ENCODE results near the gene ACACA.
"Not testable (repeated sequence)": the region's sequence is repeated elsewhere in the genome, so short reads cannot be mapped to it uniquely, and the experiment has no call there.

ACACA gene

DNA sequence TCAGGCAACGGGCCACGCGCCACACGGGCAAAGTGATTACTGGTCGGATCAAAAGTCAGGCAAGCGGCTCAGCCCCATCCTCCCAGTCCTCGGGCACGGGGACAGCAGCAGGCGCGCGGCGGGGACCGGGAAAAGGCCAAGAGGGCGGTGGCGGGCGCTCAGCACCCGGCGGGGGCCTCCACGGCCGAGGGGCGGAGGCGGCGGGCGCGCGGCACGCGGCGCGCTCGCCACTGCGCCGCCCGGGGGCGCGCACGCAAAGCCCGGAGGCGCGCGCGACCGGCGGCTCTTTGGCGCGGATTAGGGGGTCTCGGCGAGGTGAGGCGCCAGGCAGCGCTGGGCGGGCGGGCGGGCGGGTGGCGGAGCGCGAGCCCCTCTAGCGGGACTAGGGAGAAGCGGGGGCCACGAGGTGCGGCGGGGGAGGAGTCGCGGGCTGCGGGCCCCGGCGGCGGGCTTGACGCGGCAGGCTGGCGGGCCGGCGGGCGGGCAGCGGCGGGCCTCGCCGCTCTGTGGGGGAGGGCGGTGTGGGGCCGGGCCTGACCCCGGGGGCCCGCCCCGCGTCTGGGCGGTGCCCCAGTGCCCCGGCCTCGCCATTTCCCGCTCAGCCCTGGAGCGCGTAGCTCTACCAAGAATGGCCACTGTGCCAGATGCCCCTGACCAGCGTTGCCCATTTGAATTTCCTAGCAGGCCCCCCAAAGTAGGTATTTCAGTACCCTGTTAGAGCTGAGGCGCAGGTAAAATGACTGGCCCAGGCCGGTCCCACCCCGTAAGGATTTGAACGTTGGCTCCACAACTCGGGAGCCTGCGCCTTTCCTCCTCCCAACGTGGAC is at the start of gene ACACA, which contains the start of gene TADA2A:
TSS of gene ACACA (minus strand) at position 202 of the 827 bp plus-strand sequence. CDS start 537 bp downstream, outside the sequence.
TSS of gene TADA2A (plus strand) at position 252 of the 827 bp plus-strand sequence. CDS start 4,480 bp downstream, outside the sequence.
- peak; percentile 41 to 73 (median 62) for DNase-seq

DNA sequence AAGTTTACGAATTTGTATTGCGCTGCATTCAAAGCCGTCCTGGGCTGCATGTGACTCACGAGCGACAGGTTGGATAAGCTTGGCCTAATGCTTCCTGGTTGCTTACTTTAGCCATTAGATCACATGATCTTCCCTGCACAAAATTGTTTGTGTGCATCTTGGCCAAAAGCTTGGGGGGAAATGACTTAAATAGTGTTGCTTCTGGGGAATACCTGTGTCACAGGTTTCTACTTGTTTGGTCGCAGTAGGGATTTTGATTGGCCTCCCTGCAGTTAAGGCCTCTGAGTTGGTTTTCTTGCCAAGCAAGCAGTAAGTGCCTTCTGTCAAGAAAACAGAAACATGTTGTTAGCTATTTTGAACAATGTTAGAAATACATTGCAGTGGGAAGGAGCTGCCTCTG is 43.5 kb upstream of the ACACA start:
- DNase-seq, result no peak

DNA sequence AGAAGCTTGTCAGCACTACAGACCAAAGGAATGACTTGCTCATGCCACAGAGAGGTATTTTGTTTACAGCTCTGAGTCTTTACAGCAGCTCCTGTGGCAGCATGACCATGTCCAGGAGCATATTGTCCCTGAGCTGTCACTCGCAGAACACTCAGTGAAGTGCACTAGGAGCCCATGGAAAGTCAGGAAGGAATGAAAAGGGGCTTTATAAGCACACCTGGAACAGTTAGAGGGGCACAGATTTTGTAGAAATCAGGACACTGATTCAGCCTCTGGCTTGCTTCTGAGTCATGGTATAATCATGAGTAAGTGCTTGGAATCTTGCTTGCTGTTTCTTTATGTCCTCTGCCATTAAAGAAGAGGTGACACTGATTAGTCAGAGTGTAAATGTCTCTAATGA is 41.0 kb upstream of the ACACA start:
- no peak for DNase-seq

DNA sequence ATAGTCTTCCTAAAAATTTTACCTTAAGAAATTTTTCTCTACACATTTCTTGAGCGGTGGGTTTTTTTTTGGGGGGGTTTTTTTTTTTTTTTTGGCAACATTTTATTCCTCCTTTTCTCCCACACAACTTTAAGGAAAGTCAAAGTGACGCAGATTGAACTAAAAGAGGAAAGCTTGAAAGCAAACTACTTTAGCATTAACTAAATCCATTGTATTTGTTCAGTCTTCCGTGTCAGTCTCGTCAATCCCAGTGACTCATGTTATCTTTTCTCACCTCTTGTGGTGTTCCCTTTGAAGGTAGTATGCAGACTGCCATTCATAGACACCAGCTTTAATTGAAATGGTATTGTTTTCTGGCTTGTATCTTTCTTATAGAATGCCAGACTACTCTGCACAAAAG is 39.4 kb upstream of the ACACA start:
- DNase-seq, result no peak

DNA sequence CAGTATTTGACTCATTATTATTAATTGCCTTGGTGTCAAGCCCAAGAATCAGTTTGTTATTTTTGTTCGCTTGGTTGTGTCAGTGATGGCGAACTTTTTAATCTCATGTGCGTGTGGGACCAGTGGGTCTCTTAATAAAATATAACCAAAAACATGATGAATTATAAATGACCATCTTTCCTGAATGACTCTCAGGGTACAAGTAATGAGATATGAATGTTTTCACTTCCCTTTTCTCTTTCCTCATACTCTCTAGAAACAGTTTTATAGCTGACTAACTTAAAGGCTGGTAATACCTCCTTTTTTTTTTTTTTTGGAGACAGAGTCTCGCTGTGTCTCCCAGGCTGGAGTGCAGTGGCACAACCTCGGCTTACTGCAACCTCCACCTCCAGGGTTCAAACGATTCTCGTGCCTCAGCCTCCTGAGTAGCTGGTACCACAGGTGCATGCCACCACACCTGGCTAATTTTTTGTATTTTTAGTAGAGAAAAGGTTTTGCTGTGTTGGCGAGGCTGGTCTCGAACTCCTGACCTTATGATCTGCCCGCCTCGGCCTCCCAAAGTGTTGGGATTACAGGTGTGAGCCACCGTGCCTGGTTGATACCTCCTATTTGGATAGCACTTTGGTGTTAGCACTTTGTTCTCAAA is 34.9 kb upstream of the ACACA start:
- DNase-seq, result not testable (repeated sequence)

DNA sequence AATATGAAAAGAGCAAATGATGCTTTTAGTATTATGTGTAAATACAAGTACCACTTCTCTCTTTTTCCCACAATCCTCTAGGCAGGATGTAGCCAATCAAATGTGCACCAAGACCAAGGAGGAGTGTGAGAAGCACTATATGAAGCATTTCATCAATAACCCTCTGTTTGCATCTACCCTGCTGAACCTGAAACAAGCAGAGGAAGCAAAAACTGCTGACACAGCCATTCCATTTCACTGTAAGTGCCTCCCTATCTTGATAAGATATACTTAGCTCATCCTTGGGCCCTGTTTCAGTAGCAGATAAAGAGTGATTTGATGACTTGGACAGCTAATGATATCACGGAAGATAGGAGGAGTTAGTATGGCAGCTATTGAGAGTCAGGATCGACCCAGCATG is 33.8 kb upstream of the ACACA start:
- DNase-seq, result no peak

DNA sequence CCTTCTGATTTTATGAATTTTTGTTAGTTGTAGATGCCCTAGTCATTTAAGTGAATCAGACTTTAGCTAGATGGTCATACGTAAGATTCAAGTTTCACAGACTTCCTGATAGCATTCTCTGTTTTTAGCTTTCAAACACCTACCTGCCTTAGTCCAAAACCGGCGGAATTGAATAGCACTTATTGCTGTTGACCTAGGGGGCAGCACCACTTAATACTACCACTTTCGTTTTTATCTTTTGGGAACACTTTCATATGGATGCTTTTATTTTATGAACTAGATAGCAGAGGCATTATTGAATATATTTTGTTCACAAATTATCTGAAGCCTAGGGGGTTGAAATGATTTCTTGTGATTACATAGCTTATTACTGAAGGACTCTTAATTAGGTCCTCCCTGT is 31.5 kb upstream of the ACACA start:
- no peak for DNase-seq

DNA sequence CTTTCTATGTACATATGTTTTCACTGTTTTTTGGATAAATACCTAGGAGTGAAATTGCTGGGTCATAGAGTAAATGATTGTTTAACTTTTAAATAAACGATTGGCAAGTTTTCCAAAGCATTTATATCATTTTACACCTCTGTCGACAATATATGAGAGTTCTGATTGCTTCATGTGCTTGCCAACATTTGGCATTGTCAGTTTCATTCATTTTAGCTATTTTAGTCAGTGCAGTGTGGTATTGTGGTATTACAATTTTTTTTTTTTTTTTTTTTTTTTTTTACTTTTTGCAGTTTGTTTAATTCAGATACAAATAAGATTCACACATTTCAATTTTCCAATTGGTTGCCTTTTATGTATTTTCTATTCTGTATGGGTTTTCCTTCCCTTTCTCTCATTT is 26.0 kb upstream of the ACACA start:
- DNase-seq, result no peak

DNA sequence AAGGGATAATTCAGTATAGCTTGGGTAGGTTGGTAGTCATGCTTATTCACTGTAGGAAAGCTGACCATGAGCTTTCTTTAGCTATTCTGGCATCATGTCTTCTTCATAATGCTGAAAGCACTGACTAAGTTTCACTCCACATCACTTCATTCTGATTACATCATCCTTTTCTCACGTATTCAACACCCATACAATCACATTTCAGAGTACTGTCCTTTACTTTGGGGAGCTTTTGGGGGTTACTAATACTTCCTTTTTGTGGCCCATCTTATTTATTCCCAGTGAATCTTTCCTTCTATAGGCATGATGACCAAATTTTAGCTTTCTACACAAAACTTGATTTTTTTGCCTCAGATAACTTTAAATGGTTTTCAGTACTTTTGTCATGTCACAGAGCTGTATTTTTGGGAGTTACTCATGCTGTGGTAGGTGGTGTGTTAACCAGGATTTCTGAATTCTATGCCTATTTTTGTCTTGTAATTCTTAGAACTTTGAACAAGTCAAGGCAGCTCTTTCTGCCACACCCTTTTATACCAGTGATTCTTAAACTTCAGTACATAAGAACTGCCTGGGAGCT is 23.5 kb upstream of the ACACA start:
- DNase-seq, result no peak

DNA sequence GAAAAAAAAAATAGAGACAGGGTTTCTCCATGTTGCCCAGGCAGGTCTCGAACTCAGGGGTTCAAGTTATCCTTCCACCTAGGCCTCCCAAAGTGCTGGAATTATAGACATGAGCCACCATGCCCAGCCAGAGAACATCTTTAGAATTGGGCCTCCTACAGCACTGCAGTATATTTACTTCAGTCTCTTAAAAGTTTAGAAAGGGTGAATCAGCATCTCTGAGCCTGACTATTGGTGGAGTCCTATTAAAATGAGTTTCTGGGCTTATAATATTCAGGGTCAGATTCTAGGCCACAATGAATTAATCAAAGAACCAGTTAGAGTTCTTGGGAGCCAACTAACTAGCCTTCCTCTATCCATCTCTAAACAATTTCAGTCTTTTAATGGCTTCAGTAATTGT is 22.8 kb upstream of the ACACA start:
- DNase-seq, result no peak

DNA sequence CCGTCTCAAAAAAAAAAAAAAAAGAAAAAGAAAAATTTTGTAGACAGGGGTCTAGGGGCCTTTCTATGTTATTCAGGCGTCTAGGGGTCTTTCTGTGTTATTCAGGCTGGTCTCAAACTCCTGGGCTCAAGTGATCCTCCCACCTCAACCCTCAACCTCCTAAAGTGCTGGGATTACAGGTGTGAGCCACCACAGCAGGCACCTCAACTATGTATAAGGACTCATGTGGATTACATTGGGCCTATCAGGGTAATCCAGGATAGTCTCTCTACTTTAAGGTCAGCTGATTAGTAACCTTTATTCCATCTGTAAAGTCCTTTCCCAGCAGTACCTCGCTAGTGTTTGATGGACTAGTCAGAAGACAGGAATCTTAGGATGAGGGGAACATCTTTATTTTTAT is 22.4 kb upstream of the ACACA start:
- DNase-seq, result no peak

DNA sequence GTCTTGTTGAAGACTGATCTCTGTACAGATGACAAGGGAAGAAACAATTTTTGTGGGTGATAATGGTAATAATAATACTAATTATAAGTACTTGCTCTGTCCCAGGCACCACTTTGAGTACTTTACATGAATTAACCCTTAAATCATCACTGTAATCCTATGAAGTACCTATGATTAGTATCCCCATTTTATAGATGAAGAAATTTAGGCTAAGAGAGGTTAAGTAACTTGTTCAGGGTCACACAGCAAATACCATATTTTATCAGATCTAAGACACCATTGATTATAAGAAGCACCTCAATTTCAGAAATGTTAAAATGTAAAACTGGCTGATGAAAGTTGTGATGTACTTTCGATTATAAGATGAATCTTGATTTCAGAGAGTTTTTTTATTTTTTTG is 18.6 kb upstream of the ACACA start:
- DNase-seq, result no peak

DNA sequence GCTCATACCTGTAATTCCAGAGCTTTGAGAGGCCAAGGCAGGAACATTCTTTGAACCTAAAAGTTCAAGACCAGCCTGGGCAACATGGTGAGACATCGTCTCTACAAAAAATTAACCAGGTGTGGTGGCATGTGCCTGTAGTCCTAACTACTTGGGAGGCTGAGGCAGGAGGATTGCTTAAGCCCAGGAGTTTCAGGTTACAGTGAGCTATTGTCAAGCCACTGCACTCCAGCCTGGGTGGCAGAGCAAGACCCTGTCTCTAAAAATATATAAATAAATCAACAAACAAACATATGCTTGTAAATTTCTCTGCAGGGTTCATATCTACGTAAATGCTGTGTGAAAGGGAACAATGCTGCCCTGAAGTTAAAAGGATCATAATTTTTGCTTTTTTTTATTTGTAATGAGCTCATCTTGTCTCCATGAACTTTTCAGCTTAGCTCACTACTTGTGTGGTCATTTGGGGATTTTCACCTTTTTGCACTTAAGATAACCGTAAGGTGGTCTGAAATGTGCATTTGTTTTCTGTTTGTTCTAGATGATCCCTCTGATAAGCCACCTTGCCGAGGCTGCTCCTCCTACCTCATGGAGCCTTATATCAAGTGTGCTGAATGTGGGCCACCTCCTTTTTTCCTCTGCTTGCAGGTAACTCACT is 16.5 kb upstream of the ACACA start:
- DNase-seq, result no peak

DNA sequence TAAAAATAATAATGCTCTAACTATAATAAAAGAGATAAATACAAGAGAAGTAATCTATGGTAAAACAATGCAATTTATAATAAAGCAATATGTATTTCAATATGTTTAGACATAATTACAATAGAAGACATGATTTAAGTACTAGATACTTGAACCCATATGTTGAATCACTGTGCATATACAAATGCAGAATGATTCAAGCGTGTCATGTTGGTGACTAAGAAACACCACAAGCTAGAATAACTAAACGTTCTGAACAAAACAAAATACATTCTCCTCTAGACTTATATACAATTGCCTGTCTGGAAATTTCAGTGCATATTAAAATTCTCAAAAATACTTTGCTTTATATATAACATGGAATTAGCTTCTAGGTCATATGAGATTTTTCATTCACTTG is 11.2 kb upstream of the ACACA start:
- DNase-seq, result no peak

DNA sequence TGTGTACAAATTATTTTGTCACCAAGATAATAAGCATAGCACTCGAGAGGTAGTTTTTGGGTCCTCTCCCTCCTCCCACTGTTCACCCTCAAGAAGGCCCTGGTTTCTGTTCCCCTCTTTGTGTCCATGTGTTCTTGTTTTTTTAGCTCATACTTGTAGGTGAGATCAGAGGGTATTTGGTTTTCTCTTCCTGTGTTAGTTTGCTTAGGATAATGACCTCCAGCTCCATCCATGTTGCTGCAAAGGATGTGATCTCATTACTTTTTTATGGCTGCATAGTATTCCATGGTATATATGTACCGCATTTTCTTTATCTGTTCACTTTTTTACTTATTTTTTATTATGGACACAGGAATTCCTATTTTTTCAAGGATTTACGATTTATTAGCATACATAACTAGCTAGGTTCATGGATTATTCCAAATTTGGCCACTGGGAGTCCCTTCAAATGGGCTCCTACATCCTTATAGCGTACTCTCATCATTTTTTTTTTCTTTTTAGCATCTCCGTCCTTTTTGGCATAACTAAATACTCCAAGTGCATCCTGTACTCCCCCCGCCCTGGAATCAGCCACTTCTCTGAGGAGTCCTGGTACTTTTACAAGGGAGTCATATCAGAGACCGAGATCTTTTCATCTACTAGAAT is 7.4 kb upstream of the ACACA start:
- DNase-seq, result no peak

DNA sequence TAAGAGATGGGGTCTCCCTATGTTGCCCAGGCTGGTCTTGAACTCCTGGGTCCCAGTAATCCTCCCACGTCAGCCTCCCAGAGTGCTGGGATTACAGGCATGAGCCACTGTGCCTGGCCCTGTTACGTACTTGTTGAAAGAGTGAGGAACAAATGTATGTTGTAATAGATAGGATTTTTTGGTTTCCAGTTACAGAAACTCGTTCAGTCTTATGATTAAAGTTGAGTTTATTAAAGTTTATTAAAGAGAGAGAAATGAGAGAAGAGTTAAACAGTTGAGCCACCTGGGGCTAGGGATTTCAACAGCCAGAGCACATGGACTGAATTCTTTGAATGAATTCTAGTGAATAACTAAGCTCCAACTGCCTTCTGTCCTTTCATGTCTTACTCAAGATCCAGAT is 3.7 kb upstream of the ACACA start:
- DNase-seq, result no peak

DNA sequence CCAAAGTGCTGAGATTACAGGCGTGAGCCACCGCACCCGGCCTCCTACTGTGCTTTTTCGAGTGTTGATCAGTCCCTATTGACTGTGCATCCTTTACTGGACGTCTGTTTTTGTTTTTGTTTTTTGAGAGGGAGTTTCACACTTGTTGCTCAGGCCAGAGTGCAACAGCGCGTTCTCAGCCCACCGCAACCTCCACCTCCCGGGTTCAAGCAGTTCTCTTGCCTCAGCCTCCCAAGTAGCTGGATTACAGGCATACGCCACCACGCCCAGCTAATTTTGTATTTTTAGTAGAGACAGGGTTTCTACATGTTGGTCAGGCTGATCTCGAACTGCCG is 1.5 kb upstream of the ACACA start:
- DNase-seq, result not testable (repeated sequence)

DNA sequence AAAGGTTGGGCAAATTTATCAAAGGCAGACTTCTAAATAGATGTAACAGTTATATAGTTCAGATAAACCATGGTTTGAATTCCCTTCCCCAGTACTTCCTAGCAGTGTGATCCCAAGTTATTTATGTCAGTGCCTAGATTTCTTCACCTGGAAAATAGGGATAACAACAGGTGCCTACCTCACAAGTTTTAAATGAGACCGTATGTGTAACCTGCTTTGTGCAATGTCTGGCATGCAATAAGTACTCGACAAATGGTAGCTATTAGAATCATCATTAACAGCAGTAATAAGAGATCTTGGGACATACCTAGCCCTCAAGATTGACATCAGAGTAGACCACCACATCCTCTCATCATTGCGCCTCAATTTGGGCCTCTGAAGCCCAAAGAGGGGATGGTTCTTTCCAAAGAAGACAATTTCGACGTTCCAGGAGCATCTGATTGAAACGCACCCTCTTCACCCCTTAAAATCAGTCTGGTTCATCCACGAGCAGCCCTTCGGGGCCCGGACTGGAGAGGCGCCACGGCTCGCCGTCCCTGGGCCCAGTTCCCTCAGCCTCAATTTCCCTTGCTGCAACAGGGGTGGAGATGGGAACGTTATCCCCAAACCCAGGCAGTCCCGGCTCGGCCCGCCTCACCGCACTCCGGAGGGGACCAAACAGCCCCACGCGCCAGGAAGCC is 541 bp downstream of the ACACA start:
- no peak for DNase-seq

DNA sequence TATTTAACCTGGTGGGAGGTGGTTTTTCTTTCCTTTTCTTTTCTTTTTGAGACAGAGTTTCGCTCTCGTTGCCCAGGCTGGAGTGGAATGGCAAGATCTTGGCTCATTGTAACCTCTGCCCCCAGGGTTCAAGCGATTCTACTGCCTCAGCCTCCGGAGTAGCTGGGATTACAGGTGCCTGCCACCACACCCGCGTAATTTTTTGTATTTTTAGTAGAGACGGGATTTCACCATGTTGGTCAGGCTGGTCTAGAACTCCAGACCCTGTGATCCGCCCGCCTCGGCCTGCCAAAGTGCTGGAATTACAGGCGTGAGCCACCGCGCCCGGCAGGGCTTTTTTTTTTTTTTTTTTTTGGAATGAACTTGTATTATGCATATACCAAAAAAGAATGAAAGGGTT is 1.1 kb downstream of the ACACA start:
- not testable (repeated sequence) for DNase-seq

DNA sequence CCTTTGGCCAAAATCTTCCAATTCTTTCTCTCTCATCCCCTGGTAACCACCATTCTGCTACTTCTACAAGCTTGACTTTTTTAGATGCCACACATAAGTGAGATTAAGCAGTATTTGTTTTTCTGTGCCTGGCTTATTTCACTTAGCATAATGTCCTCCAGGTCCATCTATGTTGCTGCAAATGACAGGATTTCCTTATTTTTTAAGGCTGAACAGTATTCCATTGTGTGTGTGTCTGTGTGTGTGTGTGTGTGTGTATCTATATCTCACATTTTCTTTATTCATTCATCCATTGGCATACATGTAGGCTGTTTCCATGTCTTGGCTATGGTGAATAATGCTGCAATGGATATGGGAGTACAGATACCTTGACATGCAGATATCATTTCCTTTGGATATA is 6.1 kb downstream of the ACACA start:
- DNase-seq, result no peak

DNA sequence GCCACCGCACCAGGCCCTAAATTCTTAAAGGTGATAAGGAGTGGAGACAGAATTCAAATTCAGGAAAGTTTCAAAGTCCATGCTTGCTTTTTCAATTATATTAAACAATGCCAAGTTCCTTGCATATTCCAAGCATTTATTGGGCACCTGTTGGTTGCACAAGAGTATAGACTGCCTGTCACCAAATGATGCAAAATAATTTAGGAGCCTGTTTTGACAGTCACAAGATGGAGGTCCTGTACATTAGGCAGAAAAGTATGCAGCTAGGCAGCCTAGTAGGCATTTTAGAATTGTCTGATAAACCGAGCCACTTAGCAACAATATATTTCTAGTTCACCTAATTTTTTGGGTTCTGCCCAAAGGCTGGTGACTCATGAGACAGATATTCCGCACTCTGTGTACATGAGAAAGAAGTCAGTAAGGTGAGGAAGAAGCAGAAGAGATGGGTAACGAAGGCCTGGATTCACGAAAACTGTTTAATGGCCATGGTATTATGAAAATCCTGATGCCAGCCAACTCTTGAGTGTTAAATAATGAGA is 7.3 kb downstream of the ACACA start:
- DNase-seq, result no peak

DNA sequence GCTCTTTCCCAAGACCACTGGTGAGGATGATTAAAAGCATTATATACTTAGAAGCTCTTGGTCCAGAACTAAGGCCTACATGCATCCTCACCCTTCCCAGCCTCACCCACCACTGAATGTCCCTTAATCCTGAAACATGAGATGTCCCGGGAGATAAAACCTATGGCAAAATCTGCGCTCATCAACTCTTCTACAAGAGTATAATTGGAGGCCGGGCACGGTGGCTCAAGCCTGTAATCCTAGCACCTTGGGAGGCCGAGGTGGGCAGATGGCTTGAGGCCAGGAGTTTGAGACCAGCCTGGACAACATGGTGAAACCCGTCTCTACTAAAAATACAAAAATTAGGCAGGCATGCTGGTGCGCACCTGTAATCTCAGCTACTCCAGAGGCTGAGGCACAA is 13.3 kb downstream of the ACACA start:
- DNase-seq, result no peak

All from stimulated activated naive CD4-positive, alpha-beta T cell (primary cell).